GM20431 (cell line): ENCODE data around the gene OR10J1.

ENCODE experiments used
- in situ Hi-C: fragments of 300-500 bp; cut with MseI, MboI; formaldehyde crosslinking; loops from one replicate; pipeline ENCODE4 v1.15.0; 2020; ENCODE audit warnings: low sequenced_read_pairs; ENCODE audit not compliant: unreplicated experiment

OR10J1 gene

GRCh38 chr1:159474926-159475325 lies 35.4 kb downstream of the OR10J1 start:
- in situ Hi-C loops, result no loop called here

DNA sequence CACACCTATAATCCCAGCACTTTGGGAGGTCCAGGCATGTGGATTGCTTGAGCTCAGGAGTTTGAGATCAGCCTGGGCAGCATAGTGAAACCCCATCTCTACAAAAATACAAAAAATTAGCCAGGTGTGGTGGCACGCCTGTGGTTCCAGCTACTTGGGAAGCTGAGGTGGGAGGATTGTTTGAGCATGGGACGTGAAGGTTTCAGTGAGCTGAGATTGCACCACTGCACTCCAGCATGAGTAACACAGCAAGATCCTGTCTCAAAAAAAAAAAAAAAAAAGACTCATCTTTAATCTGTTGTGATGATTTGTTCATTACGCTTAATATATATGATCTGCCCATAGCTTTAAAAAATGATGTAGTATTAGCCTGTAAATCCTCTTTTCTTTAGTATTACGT lies 44.0 kb downstream of the OR10J1 start:
- in situ Hi-C loops, result no loop called here
